ENCODE results near the gene RAMP3. TPM values are rescaled to one million over a fixed set of nuclear protein-coding genes. Genes with fewer than 3 reads are reported as not detected.

Gene RAMP3
- total RNA-seq, 2 experiments from 2014 or later, result not detected

DNA sequence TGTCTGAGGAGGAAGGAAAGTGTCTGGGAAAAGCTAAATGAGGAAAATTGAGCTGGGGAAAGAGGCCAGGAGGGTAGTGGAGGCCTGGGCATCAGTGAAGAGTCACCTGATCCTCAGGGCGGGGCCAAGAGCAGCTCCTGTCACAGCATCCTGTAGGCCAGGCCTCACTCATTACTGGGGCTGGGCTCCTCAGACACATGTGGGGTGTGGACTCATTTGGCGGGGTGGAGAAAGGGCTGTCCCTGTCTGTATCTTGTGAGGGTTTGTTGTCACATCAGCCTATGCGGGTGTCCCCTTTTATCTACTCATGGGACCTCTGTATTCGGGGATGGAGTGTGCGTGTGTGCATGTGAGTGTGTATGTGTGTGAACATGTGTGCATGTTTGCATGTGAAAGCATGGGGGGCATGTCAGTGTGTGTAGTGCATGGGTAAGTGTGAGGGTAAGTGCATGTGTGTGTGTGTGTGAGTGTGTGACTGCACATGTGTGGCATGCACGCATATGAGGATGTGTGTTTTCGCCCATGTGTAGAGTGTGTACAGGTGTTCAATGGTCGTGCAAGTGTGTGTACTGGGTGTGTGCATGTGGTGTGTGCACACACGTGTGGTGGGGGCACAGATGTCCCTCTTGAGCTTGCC is 67.8 kb downstream of the RAMP3 start:
- intact Hi-C loops (cut with micrococcal nuclease), result no loop called here
- H3K9me3 Mint-ChIP-seq, result no peaks in the 10 kb centered on the region

DNA sequence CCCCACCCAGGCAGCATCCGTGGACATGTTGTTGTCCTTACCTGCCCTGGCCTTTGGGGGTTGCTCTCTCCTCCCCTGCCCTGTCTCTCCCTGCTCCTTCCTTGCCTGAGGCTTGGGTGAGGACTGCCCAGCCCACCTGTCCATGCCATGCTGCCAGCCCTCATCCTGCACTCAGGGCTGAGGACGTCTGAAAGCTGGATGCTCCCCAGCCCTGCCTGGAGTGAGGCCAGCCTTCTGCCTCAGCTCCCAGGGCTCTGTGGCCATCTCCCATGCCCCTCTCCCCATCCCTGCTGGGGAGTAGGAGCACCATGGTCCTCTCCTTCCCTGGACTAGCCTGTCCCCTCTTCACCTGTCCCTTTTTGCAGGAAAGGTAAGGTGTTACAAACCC is 68.4 kb downstream of the RAMP3 start:
- DNase-seq (no peak), ATAC-seq (no peak)
- Mint-ChIP-seq H3K27ac (no peak overlapping the region), H3K4me1 (ENCODE audit: low read depth) (peaks cover 3% of the 10 kb centered on the region), H3K36me3 (ENCODE audit: low read depth) (no peaks in the 10 kb centered on the region), H3K27me3 (peaks cover 12% of the 10 kb centered on the region), H3K4me3 (no peak overlapping the region), H3K9me3 (no peaks in the 10 kb centered on the region)
- CTCF ChIA-PET, result no interaction called here
- intact Hi-C loops (cut with micrococcal nuclease), result no loop called here
- TF ChIP-seq, protein P1, sequence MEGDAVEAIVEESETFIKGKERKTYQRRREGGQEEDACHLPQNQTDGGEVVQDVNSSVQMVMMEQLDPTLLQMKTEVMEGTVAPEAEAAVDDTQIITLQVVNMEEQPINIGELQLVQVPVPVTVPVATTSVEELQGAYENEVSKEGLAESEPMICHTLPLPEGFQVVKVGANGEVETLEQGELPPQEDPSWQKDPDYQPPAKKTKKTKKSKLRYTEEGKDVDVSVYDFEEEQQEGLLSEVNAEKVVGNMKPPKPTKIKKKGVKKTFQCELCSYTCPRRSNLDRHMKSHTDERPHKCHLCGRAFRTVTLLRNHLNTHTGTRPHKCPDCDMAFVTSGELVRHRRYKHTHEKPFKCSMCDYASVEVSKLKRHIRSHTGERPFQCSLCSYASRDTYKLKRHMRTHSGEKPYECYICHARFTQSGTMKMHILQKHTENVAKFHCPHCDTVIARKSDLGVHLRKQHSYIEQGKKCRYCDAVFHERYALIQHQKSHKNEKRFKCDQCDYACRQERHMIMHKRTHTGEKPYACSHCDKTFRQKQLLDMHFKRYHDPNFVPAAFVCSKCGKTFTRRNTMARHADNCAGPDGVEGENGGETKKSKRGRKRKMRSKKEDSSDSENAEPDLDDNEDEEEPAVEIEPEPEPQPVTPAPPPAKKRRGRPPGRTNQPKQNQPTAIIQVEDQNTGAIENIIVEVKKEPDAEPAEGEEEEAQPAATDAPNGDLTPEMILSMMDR (IDR thresholded peaks at IDR 0.05), result no peak
- POLR2A ChIA-PET, result no interaction called here

More for the DNA sequence above, 67.8 kb downstream of the RAMP3 start:
- Mint-ChIP-seq H3K27ac (no peak overlapping the region), H3K27me3 (peaks cover 12% of the 10 kb centered on the region), H3K36me3 (ENCODE audit: low read depth) (no peaks in the 10 kb centered on the region), H3K4me3 (no peak overlapping the region), H3K4me1 (ENCODE audit: low read depth) (peaks cover 3% of the 10 kb centered on the region)
- ATAC-seq (no peak), DNase-seq (no peak)
- POLR2A ChIA-PET, result no interaction called here
- CTCF ChIA-PET, result no interaction called here
- TF ChIP-seq, protein P1 (IDR thresholded peaks at IDR 0.05), result no peak

DNA sequence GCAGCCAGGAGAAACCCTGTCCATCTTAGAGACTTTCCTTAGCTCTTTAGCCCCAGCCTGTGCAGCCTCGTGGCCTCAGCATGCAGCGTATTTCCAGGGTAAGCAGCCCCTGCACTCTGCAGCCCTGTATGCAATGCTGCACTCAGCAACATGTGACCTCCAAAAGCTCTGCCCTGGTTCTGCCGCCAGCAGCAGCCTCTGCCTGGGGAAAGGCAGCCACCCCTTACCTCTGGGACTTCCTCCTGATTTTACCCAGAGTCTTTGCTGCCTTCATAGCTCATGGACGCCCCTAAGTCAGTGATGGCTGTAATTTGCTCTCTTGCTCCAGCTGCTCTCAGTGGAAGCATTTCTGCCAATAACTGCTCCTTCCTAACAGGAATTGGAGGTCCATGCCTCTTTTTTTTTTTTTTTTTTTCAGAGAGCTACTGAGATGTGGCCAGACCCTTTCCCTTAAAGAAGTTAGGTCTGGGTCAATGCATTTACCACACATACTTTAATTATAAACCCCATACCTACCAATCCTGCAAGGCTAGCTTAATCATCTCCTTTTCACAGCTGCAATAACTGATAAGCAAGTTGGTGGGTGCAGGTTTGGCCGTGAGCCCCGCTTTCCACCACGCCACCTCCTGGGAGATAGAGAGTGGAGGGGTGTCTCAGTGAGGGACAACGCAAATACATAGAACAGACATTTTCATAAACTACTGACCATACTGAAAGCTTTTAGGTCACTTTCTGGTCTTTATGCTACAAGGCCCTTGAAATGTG is 71.7 kb downstream of the RAMP3 start:
- DNase-seq (no peak), ATAC-seq (no peak)
- Mint-ChIP-seq H3K36me3 (ENCODE audit: low read depth) (no peaks in the 10 kb centered on the region), H3K27me3 (peaks cover 13% of the 10 kb centered on the region), H3K9me3 (no peaks in the 10 kb centered on the region), H3K4me1 (ENCODE audit: low read depth) (peaks cover 3% of the 10 kb centered on the region), H3K27ac (no peak overlapping the region), H3K4me3 (no peak overlapping the region)
- ChIA-PET POLR2A (no interaction called here), CTCF (interaction anchor here (0.9 kb wide), 1 partner anchor 30 kb away, joined by 3 read pairs; no protein-coding TSS in a partner anchor)
- TF ChIP-seq, protein P1 (IDR thresholded peaks at IDR 0.05), result no peak
- intact Hi-C loops (cut with micrococcal nuclease), result no loop called here

DNA sequence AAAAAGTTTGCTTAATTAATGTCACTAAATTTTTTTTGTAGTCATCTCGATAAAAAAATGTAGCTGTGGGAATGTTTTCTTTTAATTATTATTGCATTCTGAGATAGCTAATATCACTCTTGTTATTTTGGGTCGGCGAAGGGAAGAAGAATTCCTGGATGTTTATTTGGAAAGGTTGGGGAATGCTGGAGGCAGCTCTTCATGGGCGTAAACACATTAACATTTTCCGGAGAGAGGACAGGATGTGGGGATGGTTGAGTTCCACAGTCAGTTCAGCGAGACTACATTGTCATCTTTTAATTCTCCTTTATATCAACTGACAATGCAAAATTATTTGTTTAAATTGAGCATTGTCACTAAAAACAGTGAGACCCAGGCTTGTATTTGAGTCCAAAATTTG is 72.5 kb downstream of the RAMP3 start:
- Mint-ChIP-seq H3K27ac (no peak overlapping the region), H3K9me3 (no peaks in the 10 kb centered on the region), H3K36me3 (ENCODE audit: low read depth) (no peaks in the 10 kb centered on the region), H3K27me3 (peaks cover 14% of the 10 kb centered on the region), H3K4me1 (ENCODE audit: low read depth) (peaks cover 3% of the 10 kb centered on the region), H3K4me3 (no peak overlapping the region)
- TF ChIP-seq, protein P1 (IDR thresholded peaks at IDR 0.05), result no peak
- ChIA-PET CTCF (interaction anchor here (0.9 kb wide), 1 partner anchor 29 kb away, joined by 3 read pairs; no protein-coding TSS in a partner anchor), POLR2A (no interaction called here)
- ATAC-seq, result no peak
- intact Hi-C loops (cut with micrococcal nuclease), result no loop called here
- no peak for DNase-seq

DNA sequence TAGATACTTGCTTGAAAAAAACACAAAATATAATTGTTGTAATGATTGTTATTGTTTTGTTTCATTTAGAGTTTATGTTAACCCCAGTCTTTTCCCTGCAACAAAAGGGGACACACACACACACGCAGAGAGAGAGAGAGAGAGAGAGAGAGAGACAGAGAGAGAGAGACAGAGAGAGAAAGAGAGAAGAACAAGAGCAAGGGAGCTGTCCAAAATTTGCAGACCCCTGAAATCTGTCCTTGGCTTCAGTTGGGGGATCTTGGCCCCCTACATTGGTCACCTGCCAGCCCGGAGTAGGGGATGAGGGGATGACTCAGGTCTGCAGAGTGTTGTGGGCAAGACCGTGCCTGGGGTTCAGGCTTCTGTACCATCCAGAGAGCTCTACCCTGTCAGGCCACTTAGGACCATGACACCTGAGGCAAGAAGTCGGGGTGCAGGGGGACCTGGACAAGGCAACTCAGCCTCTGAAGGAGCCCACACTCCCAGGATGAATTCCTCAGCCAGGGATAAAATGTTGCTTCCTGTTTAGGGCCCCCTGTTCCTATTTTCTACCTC is 73.1 kb downstream of the RAMP3 start:
- ATAC-seq, result no peak
- Mint-ChIP-seq H3K4me1 (ENCODE audit: low read depth) (peaks cover 3% of the 10 kb centered on the region), H3K36me3 (ENCODE audit: low read depth) (no peaks in the 10 kb centered on the region), H3K27ac (no peak overlapping the region), H3K4me3 (no peak overlapping the region), H3K27me3 (peaks cover 16% of the 10 kb centered on the region), H3K9me3 (no peaks in the 10 kb centered on the region)
- intact Hi-C loops (cut with micrococcal nuclease), result no loop called here
- TF ChIP-seq, protein P1 (IDR thresholded peaks at IDR 0.05), result no peak
- no peak for DNase-seq
- POLR2A ChIA-PET, result no interaction called here
- CTCF ChIA-PET, result interaction anchor here (0.9 kb wide), 1 partner anchor 28 kb away, joined by 3 read pairs; no protein-coding TSS in a partner anchor

Measured in activated CD8-positive, alpha-beta T cell treated with anti-CD3 and anti-CD28 coated beads for 36 hours (primary cell).